OCI-LY3 (cell line): ENCODE results near the gene PDZD7.
A peak's percentile ranks its signal among the peaks of the same experiment; 100 is the strongest.

Source experiments
- H2AFZ ChIP-seq: fragments of 200-600, 300-600 bp; shearing (Covaris generic); 2 replicates; pipeline ENCODE4 v1.6.0; 2014; ENCODE audit warnings: antibody characterized with exemption, low read depth, low read length
- H3K27ac ChIP-seq: fragments of 200-600, 300-600 bp; sonication (generic); 2 replicates; pipeline ENCODE4 v1.5.1; 2014; ENCODE audit warnings: mild to moderate bottlenecking, low read length, moderate library complexity, mixed read lengths
- H3K27me3 ChIP-seq: fragments of 200-600, 300-600 bp; sonication (generic); 2 replicates; pipeline ENCODE4 v1.6.1; 2014; ENCODE audit warnings: low read depth, low read length, mixed read lengths
- H3K36me3 ChIP-seq: fragments of 200-600, 300-600 bp; sonication (generic); replicated peaks from 2 replicates; pipeline ENCODE3; 2014; ENCODE audit warnings: low read depth, low read length, mixed read lengths
- H3K4me1 ChIP-seq: fragments of 300-600, 200-600 bp; sonication (generic); 2 replicates; pipeline ENCODE4 v1.6.1; 2014; ENCODE audit warnings: low read length, mixed read lengths
- H3K4me2 ChIP-seq: fragments of 200-600, 300-600 bp; sonication (generic); 2 replicates; pipeline ENCODE4 v1.6.1; 2014; ENCODE audit warnings: low read length, mixed read lengths
- H3K4me3 ChIP-seq: fragments of 300-600, 200-600 bp; sonication (generic); 2 replicates; pipeline ENCODE4 v1.5.1; 2014; ENCODE audit warnings: antibody characterized with exemption, mild to moderate bottlenecking, low read length, moderate library complexity
- H3K79me2 ChIP-seq: fragments of 300-600, 200-600 bp; shearing (Covaris generic); 2 replicates; pipeline ENCODE4 v1.6.1; 2014; ENCODE audit warnings: mild to moderate bottlenecking, low read length, mixed read lengths
- H3K9ac ChIP-seq: fragments of 300-600, 200-600 bp; shearing (Covaris generic); 2 replicates; pipeline ENCODE4 v1.6.0; 2014; ENCODE audit warnings: mild to moderate bottlenecking, low read length, moderate library complexity
- H3K9me3 ChIP-seq: fragments of 200-600, 300-600 bp; shearing (Covaris generic); 2 replicates; pipeline ENCODE4 v1.6.1; 2014; ENCODE audit warnings: low read length, mixed read lengths; ENCODE audit not compliant: insufficient read depth
- H4K20me1 ChIP-seq: fragments of 200-600, 300-600 bp; sonication (generic); 2 replicates; pipeline ENCODE4 v1.6.1; 2016; ENCODE audit warnings: low read length, mixed read lengths; ENCODE audit not compliant: insufficient read depth
- EZH2phosphoT487 ChIP-seq: fragments of 200-600 bp; shearing (Covaris generic); IDR thresholded peaks from 2 replicates; pipeline ENCODE4 v1.6.1; 2018; ENCODE audit warnings: antibody characterized with exemption, mixed run types, low read depth
- TF ChIP-seq, protein P1 (sequence below): fragments of 200-600, 300-600 bp; sonication (generic); IDR thresholded peaks from 2 replicates; pipeline ENCODE4 v1.5.1; 2014; ENCODE audit warnings: antibody characterized with exemption, low read length, low read depth

PDZD7 gene

DNA sequence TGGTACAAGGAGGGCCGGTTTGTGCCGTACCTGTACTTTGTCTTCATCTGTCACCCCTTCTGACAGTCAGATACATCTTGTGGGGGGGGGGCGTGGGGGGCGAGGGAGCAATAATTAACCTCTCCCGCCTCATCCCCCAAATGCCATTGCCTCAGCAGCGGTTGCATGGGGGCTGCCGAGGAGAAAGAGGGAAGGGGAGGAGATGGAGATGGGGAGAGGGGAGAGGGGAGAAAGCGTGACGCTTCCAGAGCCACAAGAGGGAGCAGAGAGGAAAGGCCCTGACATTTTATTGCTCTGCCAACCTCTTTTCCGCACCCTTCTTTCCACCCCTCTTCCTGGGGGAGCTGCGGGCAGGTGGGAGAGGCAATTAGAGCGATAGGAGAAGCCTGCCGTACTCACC lies 42.7 kb upstream of the PDZD7 start:
- Histone ChIP-seq H3K4me3 (no peak overlapping the region), H3K36me3 (no peaks in the 10 kb centered on the region), H3K79me2 (no peaks in the 10 kb centered on the region), H3K27ac (no peak overlapping the region), H3K4me1 (peaks cover 20% of the 10 kb centered on the region), H2AFZ (no peak overlapping the region), H3K9ac (no peak overlapping the region), H3K4me2 (no peak overlapping the region), H4K20me1 (no peaks in the 10 kb centered on the region), H3K27me3 (peaks cover 12% of the 10 kb centered on the region), H3K9me3 (no peaks in the 10 kb centered on the region)
- TF ChIP-seq, protein P1, sequence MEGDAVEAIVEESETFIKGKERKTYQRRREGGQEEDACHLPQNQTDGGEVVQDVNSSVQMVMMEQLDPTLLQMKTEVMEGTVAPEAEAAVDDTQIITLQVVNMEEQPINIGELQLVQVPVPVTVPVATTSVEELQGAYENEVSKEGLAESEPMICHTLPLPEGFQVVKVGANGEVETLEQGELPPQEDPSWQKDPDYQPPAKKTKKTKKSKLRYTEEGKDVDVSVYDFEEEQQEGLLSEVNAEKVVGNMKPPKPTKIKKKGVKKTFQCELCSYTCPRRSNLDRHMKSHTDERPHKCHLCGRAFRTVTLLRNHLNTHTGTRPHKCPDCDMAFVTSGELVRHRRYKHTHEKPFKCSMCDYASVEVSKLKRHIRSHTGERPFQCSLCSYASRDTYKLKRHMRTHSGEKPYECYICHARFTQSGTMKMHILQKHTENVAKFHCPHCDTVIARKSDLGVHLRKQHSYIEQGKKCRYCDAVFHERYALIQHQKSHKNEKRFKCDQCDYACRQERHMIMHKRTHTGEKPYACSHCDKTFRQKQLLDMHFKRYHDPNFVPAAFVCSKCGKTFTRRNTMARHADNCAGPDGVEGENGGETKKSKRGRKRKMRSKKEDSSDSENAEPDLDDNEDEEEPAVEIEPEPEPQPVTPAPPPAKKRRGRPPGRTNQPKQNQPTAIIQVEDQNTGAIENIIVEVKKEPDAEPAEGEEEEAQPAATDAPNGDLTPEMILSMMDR, result no peak
- no peak for TF ChIP-seq EZH2phosphoT487

DNA sequence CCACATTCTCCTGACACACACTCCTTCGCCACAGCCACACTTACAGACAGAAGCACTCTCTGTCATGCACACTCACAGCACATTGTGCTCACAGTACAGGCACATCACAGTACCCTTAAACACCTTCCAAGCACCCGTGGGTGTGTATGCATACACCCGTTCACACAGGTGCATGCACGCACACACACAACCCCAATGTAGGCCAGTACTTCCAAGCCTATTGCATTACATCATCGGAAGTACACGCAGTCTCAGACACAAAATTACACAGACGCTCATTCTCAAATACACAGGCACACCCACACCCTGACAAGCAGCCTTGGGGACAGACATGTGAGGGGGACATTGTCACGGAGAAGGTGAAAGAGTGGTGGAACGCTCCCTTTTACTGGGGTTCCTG lies 42.0 kb upstream of the PDZD7 start:
- Histone ChIP-seq H3K27ac (no peak overlapping the region), H3K79me2 (no peaks in the 10 kb centered on the region), H3K27me3 (peaks cover 8% of the 10 kb centered on the region), H4K20me1 (no peaks in the 10 kb centered on the region), H3K4me1 (peaks cover 20% of the 10 kb centered on the region), H3K9ac (no peak overlapping the region), H3K4me2 (no peak overlapping the region), H3K9me3 (no peaks in the 10 kb centered on the region), H3K4me3 (no peak overlapping the region), H2AFZ (no peak overlapping the region), H3K36me3 (no peaks in the 10 kb centered on the region)
- no peak for TF ChIP-seq EZH2phosphoT487
- TF ChIP-seq, protein P1, result no peak

DNA sequence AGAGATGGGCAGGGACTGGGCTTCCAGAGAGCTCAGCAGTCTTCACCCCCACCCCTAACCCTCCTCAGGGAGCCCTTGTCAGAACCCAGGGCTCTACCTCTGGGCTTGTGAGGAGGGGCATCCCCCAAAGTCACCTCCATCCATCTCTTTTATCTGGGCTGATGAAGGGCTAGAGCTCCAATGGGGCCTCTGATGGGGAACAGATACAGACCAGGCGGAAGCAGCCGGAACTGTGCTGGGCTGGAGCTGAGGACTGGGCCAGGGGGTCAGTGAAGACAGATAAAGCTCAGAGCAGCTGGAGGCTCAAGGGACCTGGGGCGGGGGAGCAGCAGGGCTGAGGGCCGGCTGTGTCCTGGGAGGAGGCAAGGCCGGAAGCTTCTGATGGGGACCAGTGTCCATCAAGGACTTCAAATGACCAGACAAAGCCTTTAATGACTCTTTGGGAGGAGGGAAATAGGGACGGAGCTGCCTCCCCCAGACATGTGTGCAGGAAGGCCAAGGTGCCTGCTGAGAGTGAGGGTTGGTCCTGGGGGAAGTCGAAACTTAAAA lies 41.0 kb upstream of the PDZD7 start:
- no peaks in the 10 kb centered on the region for H3K79me2 ChIP-seq
- H4K20me1 ChIP-seq, result no peaks in the 10 kb centered on the region
- peaks cover 20% of the 10 kb centered on the region for H3K4me1 ChIP-seq
- H3K9me3 ChIP-seq, result no peaks in the 10 kb centered on the region
- no peak overlapping the region for H3K9ac ChIP-seq
- H3K4me3 ChIP-seq, result no peak overlapping the region
- no peak overlapping the region for H2AFZ ChIP-seq
- no peak overlapping the region for H3K27ac ChIP-seq
- no peak for TF ChIP-seq EZH2phosphoT487
- TF ChIP-seq, protein P1, result no peak
- no peak overlapping the region for H3K4me2 ChIP-seq
- H3K36me3 ChIP-seq, result no peaks in the 10 kb centered on the region
- H3K27me3 ChIP-seq, result peaks cover 8% of the 10 kb centered on the region

DNA sequence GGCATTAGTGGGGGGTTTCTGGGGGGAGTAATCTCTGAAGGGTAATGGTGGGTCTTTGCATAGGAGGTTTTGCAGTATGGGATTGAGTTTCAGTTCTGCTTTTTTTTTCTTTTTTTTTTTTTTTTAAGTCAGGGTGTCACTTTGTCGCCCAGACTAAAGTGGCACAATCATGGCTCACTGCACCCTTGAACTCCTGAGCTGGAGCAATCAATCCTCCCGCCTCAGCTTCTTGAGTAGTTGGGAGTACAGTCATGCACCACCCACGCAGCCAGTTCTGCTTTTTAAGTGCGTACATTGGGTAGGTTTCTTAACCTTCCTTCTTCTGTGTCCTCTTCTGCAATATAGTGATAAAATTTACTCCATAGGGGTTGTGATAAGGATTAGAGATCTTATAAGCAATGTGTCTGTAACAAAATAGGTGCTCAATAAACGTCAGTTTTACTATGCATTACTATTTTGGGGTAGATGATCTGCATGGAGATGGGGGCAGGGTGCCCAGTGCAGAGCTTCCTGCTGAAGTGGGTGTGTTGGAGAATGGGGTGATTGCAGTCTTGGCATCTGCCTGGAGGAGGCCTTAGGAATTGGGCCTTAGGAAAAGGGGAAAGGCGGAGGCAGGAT lies 40.4 kb upstream of the PDZD7 start:
- Histone ChIP-seq H3K9me3 (no peaks in the 10 kb centered on the region), H3K9ac (no peak overlapping the region), H3K27me3 (peaks cover 8% of the 10 kb centered on the region), H3K4me3 (no peak overlapping the region), H4K20me1 (no peaks in the 10 kb centered on the region), H3K4me1 (peaks cover 20% of the 10 kb centered on the region), H3K36me3 (no peaks in the 10 kb centered on the region), H3K27ac (no peak overlapping the region), H2AFZ (no peak overlapping the region), H3K4me2 (peak overlapping the region; percentile 37), H3K79me2 (no peaks in the 10 kb centered on the region)
- no peak for TF ChIP-seq EZH2phosphoT487
- TF ChIP-seq, protein P1, result no peak
